Measurements from ENCODE around the gene ATP6V0A1. TPM values are rescaled to one million over a fixed set of nuclear protein-coding genes. Genes with fewer than 3 reads are reported as not detected.

ATP6V0A1 gene
- total RNA-seq, 1 experiment from 2014 or later: 55.2 TPM

DNA sequence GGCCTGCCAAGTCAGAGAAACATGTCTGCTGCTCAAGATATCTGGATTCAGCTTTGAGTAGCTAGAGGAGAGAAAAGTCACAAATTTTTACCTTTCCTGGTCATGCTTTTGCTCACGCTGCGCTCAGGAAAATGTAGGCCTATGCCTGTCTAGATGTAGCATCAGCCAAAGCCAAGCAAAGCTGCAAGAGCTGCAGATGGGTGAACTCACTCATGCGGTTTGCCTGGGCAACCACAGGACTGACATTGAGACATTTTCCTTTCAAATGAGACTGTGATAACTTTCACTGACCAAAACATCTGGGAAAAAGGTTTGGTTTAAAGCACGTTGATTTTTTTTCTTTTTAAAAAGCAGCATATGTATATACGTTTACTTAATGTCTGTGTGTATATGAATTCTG is 43.4 kb downstream of the ATP6V0A1 start (continued):
- TF ChIP-seq, protein P1, sequence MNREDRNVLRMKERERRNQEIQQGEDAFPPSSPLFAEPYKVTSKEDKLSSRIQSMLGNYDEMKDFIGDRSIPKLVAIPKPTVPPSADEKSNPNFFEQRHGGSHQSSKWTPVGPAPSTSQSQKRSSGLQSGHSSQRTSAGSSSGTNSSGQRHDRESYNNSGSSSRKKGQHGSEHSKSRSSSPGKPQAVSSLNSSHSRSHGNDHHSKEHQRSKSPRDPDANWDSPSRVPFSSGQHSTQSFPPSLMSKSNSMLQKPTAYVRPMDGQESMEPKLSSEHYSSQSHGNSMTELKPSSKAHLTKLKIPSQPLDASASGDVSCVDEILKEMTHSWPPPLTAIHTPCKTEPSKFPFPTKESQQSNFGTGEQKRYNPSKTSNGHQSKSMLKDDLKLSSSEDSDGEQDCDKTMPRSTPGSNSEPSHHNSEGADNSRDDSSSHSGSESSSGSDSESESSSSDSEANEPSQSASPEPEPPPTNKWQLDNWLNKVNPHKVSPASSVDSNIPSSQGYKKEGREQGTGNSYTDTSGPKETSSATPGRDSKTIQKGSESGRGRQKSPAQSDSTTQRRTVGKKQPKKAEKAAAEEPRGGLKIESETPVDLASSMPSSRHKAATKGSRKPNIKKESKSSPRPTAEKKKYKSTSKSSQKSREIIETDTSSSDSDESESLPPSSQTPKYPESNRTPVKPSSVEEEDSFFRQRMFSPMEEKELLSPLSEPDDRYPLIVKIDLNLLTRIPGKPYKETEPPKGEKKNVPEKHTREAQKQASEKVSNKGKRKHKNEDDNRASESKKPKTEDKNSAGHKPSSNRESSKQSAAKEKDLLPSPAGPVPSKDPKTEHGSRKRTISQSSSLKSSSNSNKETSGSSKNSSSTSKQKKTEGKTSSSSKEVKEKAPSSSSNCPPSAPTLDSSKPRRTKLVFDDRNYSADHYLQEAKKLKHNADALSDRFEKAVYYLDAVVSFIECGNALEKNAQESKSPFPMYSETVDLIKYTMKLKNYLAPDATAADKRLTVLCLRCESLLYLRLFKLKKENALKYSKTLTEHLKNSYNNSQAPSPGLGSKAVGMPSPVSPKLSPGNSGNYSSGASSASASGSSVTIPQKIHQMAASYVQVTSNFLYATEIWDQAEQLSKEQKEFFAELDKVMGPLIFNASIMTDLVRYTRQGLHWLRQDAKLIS (CRISPR knock-in tag; IDR thresholded peaks at IDR 0.05; ENCODE audit: borderline replicate concordance): no peak
- TF ChIP-seq ZNF423 (CRISPR knock-in tag; IDR thresholded peaks at IDR 0.05) (no peak), TCF7 (CRISPR knock-in tag; IDR thresholded peaks at IDR 0.05; ENCODE audit: low read depth) (no peak), ETV6 (CRISPR knock-in tag; IDR thresholded peaks at IDR 0.05) (no peak), NFATC4 (CRISPR knock-in tag; IDR thresholded peaks at IDR 0.05) (no peak)

DNA sequence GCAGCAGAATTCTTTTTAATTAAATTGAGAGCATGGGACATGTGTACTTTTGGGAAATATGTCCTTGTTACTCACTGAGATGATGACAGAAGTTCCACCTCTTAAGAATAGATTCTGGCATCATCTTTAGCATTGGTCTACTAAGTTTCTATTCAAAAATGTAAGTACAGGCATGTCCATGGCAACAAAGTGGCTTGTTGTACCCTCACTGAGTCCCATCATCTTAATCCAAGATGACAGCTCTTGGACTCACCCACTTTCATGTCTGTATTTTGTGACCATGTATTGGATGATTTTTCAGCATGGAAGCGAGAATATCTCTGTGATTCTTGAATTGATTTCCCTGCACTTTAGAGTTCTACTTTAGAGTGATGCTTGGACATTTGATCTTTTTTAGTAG is 44.2 kb downstream of the ATP6V0A1 start:
- TF ChIP-seq, protein P2, sequence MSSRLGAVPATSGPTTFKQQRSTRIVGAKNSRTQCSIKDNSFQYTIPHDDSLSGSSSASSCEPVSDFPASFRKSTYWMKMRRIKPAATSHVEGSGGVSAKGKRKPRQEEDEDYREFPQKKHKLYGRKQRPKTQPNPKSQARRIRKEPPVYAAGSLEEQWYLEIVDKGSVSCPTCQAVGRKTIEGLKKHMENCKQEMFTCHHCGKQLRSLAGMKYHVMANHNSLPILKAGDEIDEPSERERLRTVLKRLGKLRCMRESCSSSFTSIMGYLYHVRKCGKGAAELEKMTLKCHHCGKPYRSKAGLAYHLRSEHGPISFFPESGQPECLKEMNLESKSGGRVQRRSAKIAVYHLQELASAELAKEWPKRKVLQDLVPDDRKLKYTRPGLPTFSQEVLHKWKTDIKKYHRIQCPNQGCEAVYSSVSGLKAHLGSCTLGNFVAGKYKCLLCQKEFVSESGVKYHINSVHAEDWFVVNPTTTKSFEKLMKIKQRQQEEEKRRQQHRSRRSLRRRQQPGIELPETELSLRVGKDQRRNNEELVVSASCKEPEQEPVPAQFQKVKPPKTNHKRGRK (CRISPR knock-in tag; IDR thresholded peaks at IDR 0.05; ENCODE audit: borderline replicate concordance): no peak
- TF ChIP-seq, protein P3, sequence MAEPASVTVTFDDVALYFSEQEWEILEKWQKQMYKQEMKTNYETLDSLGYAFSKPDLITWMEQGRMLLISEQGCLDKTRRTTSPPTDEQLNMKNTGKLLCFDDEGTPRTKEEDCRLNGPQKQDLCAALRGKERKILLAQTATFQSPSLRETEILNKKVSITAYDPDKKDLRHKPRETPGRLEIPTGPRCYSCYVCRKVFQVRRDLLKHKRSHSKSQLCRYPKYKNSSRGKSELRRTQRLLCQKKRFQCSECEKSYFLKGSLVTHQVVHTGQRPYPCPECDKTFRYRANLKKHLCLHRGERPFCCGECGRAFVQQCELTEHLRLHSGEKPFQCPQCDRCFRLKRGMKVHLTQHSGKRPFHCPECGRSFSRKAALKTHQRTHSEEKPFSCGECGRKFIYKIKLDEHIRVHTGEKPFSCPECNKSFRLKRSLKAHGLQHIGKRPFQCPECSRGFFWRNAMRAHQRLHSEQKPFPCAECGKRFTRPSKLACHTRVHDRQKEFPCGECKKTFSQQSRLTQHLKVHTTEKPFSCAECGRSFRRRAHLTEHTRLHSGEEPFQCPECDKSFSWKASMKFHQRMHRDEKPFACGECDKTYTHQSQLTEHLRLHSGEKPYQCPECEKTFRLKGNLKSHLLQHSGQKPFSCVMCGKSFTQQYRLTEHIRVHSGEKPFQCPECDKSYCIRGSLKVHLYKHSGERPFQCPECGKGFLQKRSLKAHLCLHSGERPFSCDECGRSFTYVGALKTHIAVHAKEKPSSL (CRISPR knock-in tag; conservative IDR thresholded peaks at IDR 0.05): no peak
- TF ChIP-seq GRHL2 (CRISPR knock-in tag; IDR thresholded peaks at IDR 0.05; ENCODE audit: insufficient replicate concordance, severe bottlenecking): no peak
- TF ChIP-seq, protein P1 (CRISPR knock-in tag; IDR thresholded peaks at IDR 0.05; ENCODE audit: borderline replicate concordance): no peak
- TF ChIP-seq ZNF423 (CRISPR knock-in tag; IDR thresholded peaks at IDR 0.05): no peak
- no peak for TF ChIP-seq SOX15 (CRISPR knock-in tag; IDR thresholded peaks at IDR 0.05)
- TF ChIP-seq, protein P4, sequence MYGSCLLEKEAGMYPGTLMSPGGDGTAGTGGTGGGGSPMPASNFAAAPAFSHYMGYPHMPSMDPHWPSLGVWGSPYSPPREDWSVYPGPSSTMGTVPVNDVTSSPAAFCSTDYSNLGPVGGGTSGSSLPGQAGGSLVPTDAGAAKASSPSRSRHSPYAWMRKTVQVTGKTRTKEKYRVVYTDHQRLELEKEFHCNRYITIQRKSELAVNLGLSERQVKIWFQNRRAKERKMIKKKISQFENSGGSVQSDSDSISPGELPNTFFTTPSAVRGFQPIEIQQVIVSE (CRISPR knock-in tag; IDR thresholded peaks at IDR 0.05; ENCODE audit: borderline replicate concordance): no peak
- TF ChIP-seq MXD4 (CRISPR knock-in tag; IDR thresholded peaks at IDR 0.05; ENCODE audit: borderline replicate concordance): no peak
- TF ChIP-seq NFYB (CRISPR knock-in tag; conservative IDR thresholded peaks at IDR 0.05; ENCODE audit: low read depth): no peak
- POLR2A ChIA-PET: no interaction called here
- no peak overlapping the region for H3K4me3 Mint-ChIP-seq
- H3K4me1 Mint-ChIP-seq: no peaks in the 10 kb centered on the region
- CTCF ChIA-PET: interaction anchor here (1.2 kb wide), 1 partner anchor 15 kb away, joined by 4 read pairs; no protein-coding TSS in a partner anchor
- no peaks in the 10 kb centered on the region for H3K9me3 Mint-ChIP-seq
- ATAC-seq (no peak), DNase-seq (ENCODE audit: low spot score) (no peak)
- no peaks in the 10 kb centered on the region for H3K27me3 Mint-ChIP-seq (ENCODE audit: low read depth)
- peaks cover 34% of the 10 kb centered on the region for H3K36me3 Mint-ChIP-seq
- no peak overlapping the region for H3K27ac Mint-ChIP-seq
